Tibial artery (tissue), 4 donors: ENCODE data around the gene EFEMP2.

ENCODE experiments used
- DNase-seq, 2 donors: peaks; one replicate each; pipeline ENCODE4 v3.0.0-alpha.2; 2019
- H3K27ac ChIP-seq, 2 donors: fragments of 200-600 bp; sonication (generic) in 1 of 2; 1 replicate in 1 of 2; 2 replicates in 1 of 2; pipeline ENCODE4 v1.5.1; 2018 to 2019; ENCODE audit warnings: mild to moderate bottlenecking in 1 of 2
- H3K27me3 ChIP-seq, 2 donors: fragments of 200-600 bp; sonication (generic) in 1 of 2; one replicate each; pipeline versions ENCODE4 v1.5.1 to v1.6.0; 2016 to 2019
- H3K36me3 ChIP-seq, 3 donors: fragments of 200-600 bp; sonication (generic) in 2 of 3; one replicate each; pipeline ENCODE4 v1.5.1; 2016 to 2019; ENCODE audit warnings: mild to moderate bottlenecking in 2 of 3
- H3K4me1 ChIP-seq, 4 donors: fragments of 200-600 bp; sonication (generic) in 2 of 4; 1 replicate in 3 of 4; 2 replicates in 1 of 4; pipeline ENCODE4 v1.5.1; 2016 to 2019
- H3K4me3 ChIP-seq, 2 donors: fragments of 200-600 bp; sonication (generic) in 1 of 2; 1 replicate in 1 of 2; 2 replicates in 1 of 2; pipeline ENCODE4 v1.5.1; 2018 to 2019; ENCODE audit warnings: mild to moderate bottlenecking in 2 of 2
- H3K9me3 ChIP-seq, 3 donors: fragments of 200-600 bp; sonication (generic) in 1 of 3; one replicate each; pipeline ENCODE4 v1.5.1; 2016 to 2019
- intact Hi-C: fragments of 100-400 bp; cut with DNase I; formaldehyde crosslinking; loops from one replicate; pipeline ENCODE4 v1.15.0; 2023; ENCODE audit warnings: low total_unique reads
- TF ChIP-seq, protein P1 (sequence below), 2 experiments: fragments of 200-600 bp in 1 of 2; fragments of 450-650 bp in 1 of 2; IDR thresholded peaks; one replicate each; pipeline ENCODE4 v1.5.1; 2017 to 2019; ENCODE audit warnings: antibody characterized with exemption in 2 of 2, mild to moderate bottlenecking in 1 of 2, moderate library complexity in 1 of 2

EFEMP2 gene

DNA sequence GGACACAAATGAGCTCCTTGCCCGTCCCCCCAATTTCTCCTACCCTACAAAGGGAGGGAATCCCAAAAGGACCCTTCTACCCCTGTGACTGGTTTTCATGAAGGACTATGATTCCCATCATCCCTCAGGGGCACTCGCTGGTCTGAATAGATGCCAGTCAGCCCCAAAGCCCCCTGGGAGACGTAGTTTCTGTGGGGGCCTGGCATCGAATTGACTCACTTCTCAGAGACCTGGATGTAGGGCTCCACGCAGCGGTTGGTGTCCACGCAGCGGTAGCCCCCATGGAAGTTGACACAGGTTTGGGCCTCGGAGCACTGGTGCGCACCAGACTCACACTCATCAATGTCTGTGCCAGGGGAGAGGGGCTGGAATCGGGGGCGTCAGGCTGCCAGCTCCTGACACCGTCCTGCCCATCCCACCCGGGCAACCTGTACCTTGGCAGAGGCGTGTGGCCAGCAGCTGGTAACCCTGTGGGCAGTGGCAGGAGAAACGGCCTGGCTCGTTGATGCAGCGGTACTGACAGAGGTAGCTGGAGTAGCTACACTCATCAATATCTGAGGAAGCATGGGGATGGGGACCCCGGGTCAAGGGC lies 4.4 kb downstream of the EFEMP2 start:
- H3K4me3 ChIP-seq = no peak overlapping the region
- H3K27me3 ChIP-seq = no peaks in the 10 kb centered on the region
- peaks cover 0 to 32% (median 20%) of the 10 kb centered on the region in 4 donors for H3K4me1 ChIP-seq
- DNase-seq = peak in 1 of 2 donors; percentile 69
- no peaks in the 10 kb centered on the region for H3K9me3 ChIP-seq
- H3K27ac ChIP-seq = peak overlapping the region in 1 of 2 donors; percentile 3
- H3K36me3 ChIP-seq = peaks cover 23 to 73% (median 61%) of the 10 kb centered on the region in 3 donors
- intact Hi-C loops = no loop called here
- TF ChIP-seq, protein P1, sequence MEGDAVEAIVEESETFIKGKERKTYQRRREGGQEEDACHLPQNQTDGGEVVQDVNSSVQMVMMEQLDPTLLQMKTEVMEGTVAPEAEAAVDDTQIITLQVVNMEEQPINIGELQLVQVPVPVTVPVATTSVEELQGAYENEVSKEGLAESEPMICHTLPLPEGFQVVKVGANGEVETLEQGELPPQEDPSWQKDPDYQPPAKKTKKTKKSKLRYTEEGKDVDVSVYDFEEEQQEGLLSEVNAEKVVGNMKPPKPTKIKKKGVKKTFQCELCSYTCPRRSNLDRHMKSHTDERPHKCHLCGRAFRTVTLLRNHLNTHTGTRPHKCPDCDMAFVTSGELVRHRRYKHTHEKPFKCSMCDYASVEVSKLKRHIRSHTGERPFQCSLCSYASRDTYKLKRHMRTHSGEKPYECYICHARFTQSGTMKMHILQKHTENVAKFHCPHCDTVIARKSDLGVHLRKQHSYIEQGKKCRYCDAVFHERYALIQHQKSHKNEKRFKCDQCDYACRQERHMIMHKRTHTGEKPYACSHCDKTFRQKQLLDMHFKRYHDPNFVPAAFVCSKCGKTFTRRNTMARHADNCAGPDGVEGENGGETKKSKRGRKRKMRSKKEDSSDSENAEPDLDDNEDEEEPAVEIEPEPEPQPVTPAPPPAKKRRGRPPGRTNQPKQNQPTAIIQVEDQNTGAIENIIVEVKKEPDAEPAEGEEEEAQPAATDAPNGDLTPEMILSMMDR (IDR thresholded peaks at IDR 0.05) = no peak

DNA sequence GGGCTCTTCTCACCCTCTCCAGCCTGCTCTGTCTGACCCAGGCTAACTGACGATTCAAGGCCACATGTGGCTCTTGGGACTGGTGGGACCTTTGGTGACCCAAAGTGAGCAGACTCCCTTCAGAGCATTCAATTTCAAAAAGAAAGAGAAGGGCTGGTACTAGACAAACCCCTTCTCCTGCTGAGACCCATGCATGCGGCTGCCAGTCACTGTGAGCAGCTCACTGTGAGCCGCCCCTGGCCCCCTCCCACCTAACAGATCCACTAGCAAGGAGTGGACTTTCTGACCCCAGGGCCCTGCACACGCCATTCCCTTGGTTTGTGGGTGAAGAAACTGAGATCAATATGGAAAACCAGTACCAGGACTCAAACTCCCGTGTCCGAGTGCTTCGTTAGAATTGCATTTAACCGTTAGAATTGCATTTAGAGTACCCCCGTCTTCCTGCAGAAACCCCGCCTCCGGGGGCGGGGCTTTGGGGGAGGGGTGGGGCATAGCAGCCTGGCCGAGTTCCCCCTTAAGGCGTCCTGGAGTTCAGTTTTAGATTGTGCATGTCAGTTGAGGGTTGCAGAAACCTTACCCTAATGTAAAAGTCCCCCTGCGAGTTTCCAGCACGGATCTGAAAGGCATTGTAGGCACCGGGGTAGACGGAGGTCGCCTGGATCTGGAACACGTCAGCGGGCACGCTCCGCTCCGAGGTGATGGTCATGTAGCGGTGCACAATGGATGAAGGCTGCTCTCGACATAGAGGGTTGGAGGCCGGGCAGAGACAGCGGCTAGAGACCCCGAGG lies 5.1 kb downstream of the EFEMP2 start:
- no peak for DNase-seq
- no peak overlapping the region for H3K4me3 ChIP-seq
- intact Hi-C loops = no loop called here
- H3K27me3 ChIP-seq = no peaks in the 10 kb centered on the region
- H3K4me1 ChIP-seq = peaks cover 0 to 32% (median 24%) of the 10 kb centered on the region in 4 donors
- TF ChIP-seq, protein P1 (IDR thresholded peaks at IDR 0.05) = no peak
- no peaks in the 10 kb centered on the region for H3K9me3 ChIP-seq
- peaks cover 29 to 80% (median 68%) of the 10 kb centered on the region in 3 donors for H3K36me3 ChIP-seq
- H3K27ac ChIP-seq = no peak overlapping the region

DNA sequence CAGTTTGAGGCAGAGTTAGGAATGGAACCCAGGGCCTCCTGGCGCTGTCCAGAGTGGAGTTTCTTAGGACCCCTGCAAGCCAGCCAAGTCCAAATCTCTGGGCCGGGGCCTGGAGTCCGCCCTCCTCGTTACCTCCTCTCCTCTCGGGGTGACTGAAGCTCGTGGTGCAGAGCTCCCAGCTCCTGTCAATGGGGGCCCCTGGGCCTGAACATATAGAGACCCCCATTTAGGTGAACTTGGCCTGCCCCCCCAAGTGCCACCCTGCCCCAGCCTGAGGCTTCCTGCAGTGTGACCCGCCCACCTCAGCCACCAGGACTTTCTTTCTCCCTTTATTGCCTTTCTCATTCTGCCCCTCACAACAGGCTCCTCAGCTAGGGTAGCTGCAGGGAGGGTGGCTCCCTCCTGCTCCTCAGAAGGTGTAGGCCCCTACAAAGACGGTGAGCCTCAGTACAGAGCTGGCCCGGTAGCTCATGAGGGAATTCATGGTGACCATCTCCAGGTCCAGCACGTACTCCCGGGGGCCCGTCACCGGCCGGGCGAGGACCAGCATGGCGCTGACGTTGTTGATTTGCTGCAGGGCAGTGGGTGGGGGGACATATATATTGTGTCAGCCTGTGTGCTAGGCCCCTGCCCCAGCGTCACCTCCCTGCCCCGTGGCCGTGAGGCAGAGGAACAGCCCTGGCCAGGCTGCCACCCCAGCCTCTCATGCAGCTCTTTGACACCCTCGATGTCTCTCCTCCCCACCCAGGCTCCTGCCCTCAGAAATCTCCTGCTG lies 5.9 kb downstream of the EFEMP2 start:
- Histone ChIP-seq H3K4me3 (no peak overlapping the region), H3K36me3 (peaks cover 37 to 87% (median 73%) of the 10 kb centered on the region in 3 donors), H3K9me3 (no peaks in the 10 kb centered on the region), H3K4me1 (peaks cover 0 to 33% (median 29%) of the 10 kb centered on the region in 4 donors), H3K27me3 (no peaks in the 10 kb centered on the region), H3K27ac (no peak overlapping the region)
- DNase-seq = no peak
- intact Hi-C loops = no loop called here
- TF ChIP-seq, protein P1 (IDR thresholded peaks at IDR 0.05) = no peak

DNA sequence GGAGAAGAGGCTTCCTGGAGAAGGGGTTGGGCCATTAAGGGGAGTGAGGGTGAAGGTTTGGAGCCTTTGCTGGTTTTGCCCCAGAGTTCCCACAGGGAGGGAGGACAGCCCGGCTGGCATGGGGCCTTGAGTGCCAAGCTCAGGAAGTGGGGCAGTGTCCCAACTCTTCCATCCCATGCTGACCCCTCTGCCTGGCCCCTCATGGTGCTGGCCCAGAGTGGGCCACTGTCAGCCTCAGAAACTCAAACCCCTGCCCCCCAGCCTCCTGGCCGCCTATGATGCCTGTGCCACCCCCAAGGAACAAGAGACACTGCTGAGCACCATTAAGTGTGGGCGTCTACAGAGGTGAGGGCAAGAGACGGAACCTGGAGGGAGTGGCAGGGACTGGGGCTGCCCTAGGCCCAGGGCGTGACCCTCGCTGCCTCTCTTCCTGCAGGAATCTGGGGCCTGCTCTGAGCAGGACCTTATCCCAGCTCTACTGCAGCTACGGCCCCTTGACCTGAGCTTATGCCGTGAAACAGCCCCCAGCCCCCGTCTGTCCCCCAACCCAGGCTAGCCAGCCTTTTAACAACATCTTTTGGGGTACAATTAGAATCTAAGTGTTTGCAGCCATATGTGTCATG lies 6.9 kb downstream of the EFEMP2 start:
- Histone ChIP-seq H3K27ac (no peak overlapping the region), H3K27me3 (no peaks in the 10 kb centered on the region), H3K9me3 (no peaks in the 10 kb centered on the region), H3K36me3 (peaks cover 38 to 87% (median 73%) of the 10 kb centered on the region in 3 donors), H3K4me1 (peaks cover 0 to 32% (median 26%) of the 10 kb centered on the region in 4 donors), H3K4me3 (no peak overlapping the region)
- no peak for DNase-seq
- intact Hi-C loops = no loop called here
- TF ChIP-seq, protein P1 (IDR thresholded peaks at IDR 0.05) = no peak

DNA sequence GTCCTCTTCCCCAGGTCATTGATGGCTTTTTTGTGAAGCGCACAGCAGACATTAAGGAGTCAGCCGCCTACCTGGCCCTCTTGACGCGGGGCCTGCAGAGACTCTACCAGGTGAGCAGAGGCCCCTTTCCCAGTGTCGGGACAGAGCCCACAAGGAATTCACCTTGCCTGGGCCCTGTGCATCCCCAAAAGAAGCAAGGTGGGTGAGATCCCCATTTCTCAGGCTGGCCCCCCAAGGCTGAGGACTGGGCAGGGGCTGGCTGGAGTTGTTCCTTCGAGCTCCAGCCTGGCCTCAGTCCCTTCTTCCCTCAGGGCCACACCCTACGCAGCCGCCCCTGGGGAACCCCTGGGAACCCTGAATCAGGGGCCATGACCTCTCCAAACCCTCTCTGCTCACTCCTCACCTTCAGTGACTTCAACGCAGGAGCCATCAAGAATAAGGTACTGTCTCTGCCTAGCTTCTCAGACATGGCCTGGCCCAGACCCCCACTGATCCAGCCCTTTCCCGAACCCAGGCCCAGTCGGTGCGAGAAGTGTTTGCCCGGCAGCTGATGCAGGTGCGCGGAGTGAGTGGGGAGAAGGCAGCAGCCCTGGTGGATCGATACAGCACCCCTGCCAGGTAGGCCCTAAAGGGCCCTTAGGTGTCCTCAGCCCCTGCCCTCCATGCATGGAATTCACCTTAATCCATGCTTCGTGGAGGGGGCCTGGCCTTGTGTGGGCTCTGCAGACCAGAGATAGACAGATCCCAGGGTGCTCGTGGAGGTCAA lies 7.7 kb downstream of the EFEMP2 start:
- H3K4me3 ChIP-seq = no peak overlapping the region
- no peak for DNase-seq
- H3K9me3 ChIP-seq = no peaks in the 10 kb centered on the region
- no peak overlapping the region for H3K27ac ChIP-seq
- TF ChIP-seq, protein P1 (IDR thresholded peaks at IDR 0.05) = no peak
- no peaks in the 10 kb centered on the region for H3K27me3 ChIP-seq
- H3K4me1 ChIP-seq = peaks cover 0 to 29% (median 22%) of the 10 kb centered on the region in 4 donors
- intact Hi-C loops = no loop called here
- peaks cover 38 to 81% (median 68%) of the 10 kb centered on the region in 3 donors for H3K36me3 ChIP-seq
